Measurements from ENCODE around the gene ZNF358.

ZNF358 gene

GRCh38 chr19:7562646-7563393 is 46.9 kb downstream of the ZNF358 start:
- DNase-seq, result no peak

- DNase-seq, result no peak
These were observed 49.0 kb downstream of the ZNF358 start for GRCh38 chr19:7564866-7565265.

GRCh38 chr19:7565332-7565731 is 49.4 kb downstream of the ZNF358 start:
- no peak for DNase-seq
